OCI-LY7 (cell line): ENCODE data around the gene TNS1. TPM values are rescaled to one million over a fixed set of nuclear protein-coding genes. Genes with fewer than 3 reads are reported as not detected.

ENCODE experiments used
- BruUV-seq: library from RNA; stranded (reverse); fragments of 400-500 nt; replicated peaks from 2 replicates; lab custom pipeline; 2021; lab: Mats Ljungman, UMichigan
- CTCF ChIA-PET: fragments of 300-600 bp; sonication (Branson Sonifier 250); formaldehyde crosslinking; loops from one replicate; lab custom pipeline; 2022; ENCODE audit warnings: antibody characterized with exemption; ENCODE audit not compliant: unreplicated experiment; lab: Charles Lee
- POLR2A ChIA-PET: fragments of 300-600 bp; sonication (Branson Sonifier 250); formaldehyde crosslinking; loops from one replicate; lab custom pipeline; 2022; ENCODE audit warnings: antibody characterized with exemption; lab: Charles Lee
- DNase-seq: peaks from one replicate; pipeline ENCODE4 v3.0.0-alpha.2; 2015; ENCODE audit warnings: low spot score
- H2AFZ ChIP-seq: fragments of 200-600 bp; sonication (generic), shearing (Covaris generic); 2 replicates; pipeline ENCODE4 v1.6.1; 2014; ENCODE audit warnings: mild to moderate bottlenecking, antibody characterized with exemption, low read length, moderate library complexity
- H3K27ac ChIP-seq: fragments of 200-600 bp; sonication (generic); 2 replicates; pipeline ENCODE4 v1.5.1; 2014; ENCODE audit warnings: mixed run types, low read depth, mild to moderate bottlenecking, moderate library complexity, low read length, inconsistent platforms; ENCODE audit not compliant: poor library complexity, severe bottlenecking
- H3K36me3 ChIP-seq: fragments of 200-600 bp; sonication (generic); 2 replicates; pipeline ENCODE4 v1.6.1; 2014; ENCODE audit warnings: mild to moderate bottlenecking, antibody characterized with exemption, low read length, moderate library complexity, mixed read lengths; ENCODE audit not compliant: insufficient read depth
- H3K4me1 ChIP-seq: fragments of 200-600 bp; sonication (generic); 2 replicates; pipeline ENCODE4 v1.5.1; 2014; ENCODE audit warnings: mild to moderate bottlenecking, low read length; ENCODE audit not compliant: insufficient read depth, poor library complexity, severe bottlenecking
- H3K4me2 ChIP-seq: fragments of 200-600 bp; sonication (generic); 2 replicates; pipeline ENCODE4 v1.6.1; 2014; ENCODE audit warnings: mild to moderate bottlenecking, low read length
- H3K4me3 ChIP-seq: fragments of 200-600 bp; sonication (generic); 2 replicates; pipeline ENCODE4 v1.5.1; 2014; ENCODE audit warnings: mild to moderate bottlenecking, low read depth, low read length; ENCODE audit not compliant: poor library complexity, severe bottlenecking
- H3K79me2 ChIP-seq: fragments of 200-600 bp; sonication (generic); 2 replicates; pipeline ENCODE4 v1.6.1; 2016; ENCODE audit warnings: low read depth, mild to moderate bottlenecking, low read length, moderate library complexity, mixed read lengths; ENCODE audit not compliant: insufficient read depth
- H3K9me2 ChIP-seq: fragments of 200-600 bp; sonication (generic); 2 replicates; pipeline ENCODE4 v1.6.1; 2016; ENCODE audit warnings: mild to moderate bottlenecking, low read length, mixed read lengths; ENCODE audit not compliant: insufficient read depth
- H3K9me3 ChIP-seq: fragments of 200-600 bp; sonication (generic); 2 replicates; pipeline ENCODE4 v1.6.1; 2014; ENCODE audit warnings: mild to moderate bottlenecking, mixed run types, low read length, mixed read lengths
- H4K20me1 ChIP-seq: fragments of 200-600 bp; sonication (generic); 2 replicates; pipeline ENCODE4 v1.6.1; 2014; ENCODE audit warnings: mild to moderate bottlenecking, antibody characterized with exemption, low read length, moderate library complexity, mixed read lengths; ENCODE audit not compliant: insufficient read depth
- CTCF ChIP-seq: fragments of 200-600 bp; sonication (generic); conservative IDR thresholded peaks from 2 replicates; pipeline ENCODE4 v1.5.1; 2014; ENCODE audit warnings: mild to moderate bottlenecking, antibody characterized with exemption, low read length, moderate library complexity, mixed read lengths
- EZH2phosphoT487 ChIP-seq: fragments of 200-600 bp; sonication (generic); IDR thresholded peaks from 2 replicates; pipeline ENCODE4 v1.6.1; 2018; ENCODE audit warnings: low read depth, borderline replicate concordance, mild to moderate bottlenecking, mixed run types, antibody characterized with exemption, low read length, moderate library complexity, mixed read lengths
- intact Hi-C: fragments of 100-400 bp; cut with micrococcal nuclease; formaldehyde crosslinking; loops from one replicate; pipeline ENCODE4 v1.10.0; 2022; ENCODE audit not compliant: unreplicated experiment
- total RNA-seq, 2 experiments: library from RNA; depleted of rRNA in 1 of 2; stranded (reverse); fragments of >200 nt in 1 of 2; shearing (Covaris generic) in 1 of 2; gene quantifications; 2 replicates each; pipeline ENCODE4 v1.2.3, GENCODE V29; 2014 to 2022

The TNS1 gene
- total RNA-seq, 2 experiments from 2014 or later: not detected

GRCh38 chr2:217940261-217941220 is 62.3 kb downstream of the TNS1 start:
- TF ChIP-seq EZH2phosphoT487: no peak
- TF ChIP-seq CTCF: no peak
- Histone ChIP-seq H3K27ac (no peak overlapping the region), H3K36me3 (no peaks in the 10 kb centered on the region), H3K9me2 (no peaks in the 10 kb centered on the region), H3K9me3 (no peaks in the 10 kb centered on the region), H3K4me2 (no peak overlapping the region), H3K4me3 (no peak overlapping the region), H4K20me1 (no peaks in the 10 kb centered on the region), H3K4me1 (no peaks in the 10 kb centered on the region), H2AFZ (no peak overlapping the region), H3K79me2 (no peaks in the 10 kb centered on the region)
- BruUV-seq: no TSS peak
- DNase-seq: no peak
- intact Hi-C loops: no loop called here
- POLR2A ChIA-PET: no interaction called here
- CTCF ChIA-PET: no interaction called here

GRCh38 chr2:217939629-217940245 is 63.1 kb downstream of the TNS1 start:
- Histone ChIP-seq H3K4me2 (no peak overlapping the region), H3K27ac (no peak overlapping the region), H3K4me3 (no peak overlapping the region), H4K20me1 (no peaks in the 10 kb centered on the region), H3K9me3 (no peaks in the 10 kb centered on the region), H3K4me1 (no peaks in the 10 kb centered on the region), H3K36me3 (no peaks in the 10 kb centered on the region), H3K9me2 (no peaks in the 10 kb centered on the region), H2AFZ (no peak overlapping the region), H3K79me2 (no peaks in the 10 kb centered on the region)
- POLR2A ChIA-PET: no interaction called here
- CTCF ChIA-PET: interaction anchor here (0.6 kb wide), 1 partner anchor 54 kb away, joined by 3 read pairs; no protein-coding TSS in a partner anchor
- intact Hi-C loops: no loop called here
- BruUV-seq: no TSS peak
- TF ChIP-seq EZH2phosphoT487 (no peak), CTCF (no peak)
- no peak for DNase-seq
